A673 (cell line): ENCODE measurements around the gene EIF2A.
A peak's percentile ranks its signal among the peaks of the same experiment; 100 is the strongest.

Experiments used
- CTCF ChIP-seq: fragments of 300-800, 200-600 bp; sonication (generic); conservative IDR thresholded peaks from 2 replicates; pipeline ENCODE4 v1.5.1; 2017; ENCODE audit warnings: low read depth, mild to moderate bottlenecking, antibody characterized with exemption, low read length, moderate library complexity, mixed read lengths
- EZH2 ChIP-seq: fragments of 200-600 bp; sonication (generic); IDR thresholded peaks from 2 replicates; pipeline ENCODE4 v1.6.1; 2017; ENCODE audit warnings: borderline replicate concordance, low read depth, mild to moderate bottlenecking, mixed read lengths, antibody characterized with exemption, low read length; ENCODE audit not compliant: poor library complexity, severe bottlenecking

DNA sequence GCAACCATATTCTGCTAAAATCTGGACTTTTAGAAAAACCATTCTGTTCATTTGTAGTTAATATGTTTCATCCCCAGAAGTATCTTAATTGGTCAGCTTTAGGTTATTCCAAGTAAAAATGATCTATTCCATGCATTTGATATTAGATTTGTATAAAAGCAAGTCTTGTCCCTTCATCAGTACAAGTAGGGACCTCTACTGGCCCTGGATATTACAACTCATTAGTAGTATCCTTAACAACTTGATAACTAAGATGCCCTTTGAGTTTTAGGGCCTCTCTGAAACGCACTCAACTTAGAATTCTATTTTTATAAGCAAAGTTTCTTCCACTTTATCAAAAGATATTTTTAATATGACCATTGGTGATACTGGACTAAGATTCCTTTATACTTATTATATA, 31.3 kb downstream of the EIF2A start:
- 0 out of 2 replicates have a peak, but pooled peaks have one; percentile 18 for TF ChIP-seq CTCF
- no peak for TF ChIP-seq EZH2
